Measurements from ENCODE around the gene PRRT4. TPM values are rescaled to one million over a fixed set of nuclear protein-coding genes. Genes with fewer than 3 reads are reported as not detected.

PRRT4 gene
- total RNA-seq, 1 experiment from 2014 or later, result 0.24 TPM

DNA sequence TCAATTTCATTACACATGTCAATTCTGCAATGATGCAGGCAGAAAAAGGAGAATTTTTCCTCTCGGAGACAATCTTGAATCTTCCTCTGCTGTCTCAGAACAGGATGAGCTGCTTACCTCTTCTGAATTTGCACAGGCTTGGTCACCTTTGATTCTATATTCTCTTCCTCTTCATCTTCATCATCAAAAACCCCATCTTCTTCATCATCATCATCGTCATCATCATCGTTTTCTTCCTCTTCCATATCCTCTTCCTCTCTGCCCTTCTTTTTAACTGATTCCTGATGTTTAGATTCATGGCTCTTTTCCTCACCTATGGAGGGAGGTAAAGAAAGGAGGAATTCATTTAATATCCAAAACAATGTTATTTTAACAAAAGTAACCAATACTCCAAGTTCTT lies 25.8 kb downstream of the PRRT4 start:
- H4K5ac ChIP-seq (ENCODE audit: insufficient read length, low read depth, low read length), result no peak overlapping the region
- no peak overlapping the region for H2BK12ac ChIP-seq (ENCODE audit: insufficient read length, low read depth, low read length)
- no peak overlapping the region for H3K56ac ChIP-seq (ENCODE audit: insufficient read length, low read depth, low read length)
- H2BK15ac ChIP-seq (ENCODE audit: low read depth, low read length), result no peak overlapping the region
- H3T11ph ChIP-seq (ENCODE audit: low read length), result no peak overlapping the region
- no peak overlapping the region for H2AK5ac ChIP-seq (ENCODE audit: insufficient read length, low read length)
- no peak overlapping the region for H2BK20ac ChIP-seq (ENCODE audit: low read depth, low read length, poor library complexity, severe bottlenecking)
- H3K18ac ChIP-seq (ENCODE audit: insufficient read length, low read depth, low read length), result no peak overlapping the region
- Mint-ChIP-seq H3K4me1 (no peaks in the 10 kb centered on the region), H3K4me3 (no peak overlapping the region), H3K36me3 (ENCODE audit: insufficient read depth in 1 of 3, low read depth in 3 of 3) (peaks cover 40 to 81% (median 71%) of the 10 kb centered on the region in 3 experiments; a peak in 6 of 7 replicates), H3K27me3 (ENCODE audit: low read depth) (no peaks in the 10 kb centered on the region), H3K9me3 (no peaks in the 10 kb centered on the region), H3K27ac (no peak overlapping the region)
- H3K14ac ChIP-seq (ENCODE audit: insufficient read depth, low read length), result no peak overlapping the region
- no peaks in the 10 kb centered on the region for H3K9me3 ChIP-seq (ENCODE audit: control insufficient read depth, low read depth, low read length)
- 100% methylated on average over 2 of the region's 3 CpGs for WGBS (ENCODE audit: extremely low coverage, insufficient read length, low lambda C conversion rate)
- H3K27ac ChIP-seq (ENCODE audit: insufficient read length, low read depth, low read length), result no peak overlapping the region
- no peak overlapping the region for H4K8ac ChIP-seq (replicated peaks; ENCODE audit: insufficient read length, low read depth, low read length)
- TF ChIP-seq, protein P1, sequence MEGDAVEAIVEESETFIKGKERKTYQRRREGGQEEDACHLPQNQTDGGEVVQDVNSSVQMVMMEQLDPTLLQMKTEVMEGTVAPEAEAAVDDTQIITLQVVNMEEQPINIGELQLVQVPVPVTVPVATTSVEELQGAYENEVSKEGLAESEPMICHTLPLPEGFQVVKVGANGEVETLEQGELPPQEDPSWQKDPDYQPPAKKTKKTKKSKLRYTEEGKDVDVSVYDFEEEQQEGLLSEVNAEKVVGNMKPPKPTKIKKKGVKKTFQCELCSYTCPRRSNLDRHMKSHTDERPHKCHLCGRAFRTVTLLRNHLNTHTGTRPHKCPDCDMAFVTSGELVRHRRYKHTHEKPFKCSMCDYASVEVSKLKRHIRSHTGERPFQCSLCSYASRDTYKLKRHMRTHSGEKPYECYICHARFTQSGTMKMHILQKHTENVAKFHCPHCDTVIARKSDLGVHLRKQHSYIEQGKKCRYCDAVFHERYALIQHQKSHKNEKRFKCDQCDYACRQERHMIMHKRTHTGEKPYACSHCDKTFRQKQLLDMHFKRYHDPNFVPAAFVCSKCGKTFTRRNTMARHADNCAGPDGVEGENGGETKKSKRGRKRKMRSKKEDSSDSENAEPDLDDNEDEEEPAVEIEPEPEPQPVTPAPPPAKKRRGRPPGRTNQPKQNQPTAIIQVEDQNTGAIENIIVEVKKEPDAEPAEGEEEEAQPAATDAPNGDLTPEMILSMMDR (conservative IDR thresholded peaks at IDR 0.05), result no peak
- H3K79me2 ChIP-seq (ENCODE audit: insufficient read depth, low read length), result 0 out of 2 replicates have a peak, but pooled peaks cover 2% of the 10 kb centered on the region
- no peak overlapping the region for H3K4me2 ChIP-seq (ENCODE audit: insufficient read depth, insufficient read length, low read length)
- no peak overlapping the region for H3K9ac ChIP-seq (ENCODE audit: extremely low read depth, insufficient read length, low read length)
- no peak overlapping the region for H4K91ac ChIP-seq (ENCODE audit: insufficient read length, low read depth, low read length)
- no peak overlapping the region for H2BK5ac ChIP-seq (ENCODE audit: insufficient read length, low read length)
- H2AFZ ChIP-seq (ENCODE audit: low read length), result no peak overlapping the region
- no peak for DNase-seq
- H3K79me1 ChIP-seq (ENCODE audit: insufficient read depth, low read depth, low read length, poor library complexity, severe bottlenecking), result peaks cover 4% of the 10 kb centered on the region
- H3K4ac ChIP-seq (ENCODE audit: low read depth, low read length), result no peak overlapping the region
- no peak overlapping the region for H2BK120ac ChIP-seq (ENCODE audit: low read depth, low read length, poor library complexity, severe bottlenecking)
- H3K23me2 ChIP-seq (ENCODE audit: insufficient read length, low read depth, low read length, poor library complexity, severe bottlenecking), result no peaks in the 10 kb centered on the region
- H3K23ac ChIP-seq (ENCODE audit: insufficient read length, low read depth, low read length), result no peak overlapping the region
- no peaks in the 10 kb centered on the region for H3K4me1 ChIP-seq (ENCODE audit: insufficient read depth, low read length)
- H3K27me3 ChIP-seq (ENCODE audit: insufficient read depth, low read length), result no peaks in the 10 kb centered on the region
- H4K20me1 ChIP-seq (ENCODE audit: control insufficient read depth, insufficient read depth, insufficient read length), result no peaks in the 10 kb centered on the region

Measured in H9 (cell line).